RCC 7860 (cell line): Measurements from ENCODE around the gene TARP.

Source experiments
- DNase-seq: peaks from one replicate; pipeline ENCODE4 v3.0.0-alpha.2; 2015; ENCODE audit warnings: low spot score
- FAIRE-seq: peaks from 2 replicates; lab custom pipeline; 2012; peaks lifted over from hg19 to GRCh38; lab: Jason Lieb, UNC

TARP gene

DNA sequence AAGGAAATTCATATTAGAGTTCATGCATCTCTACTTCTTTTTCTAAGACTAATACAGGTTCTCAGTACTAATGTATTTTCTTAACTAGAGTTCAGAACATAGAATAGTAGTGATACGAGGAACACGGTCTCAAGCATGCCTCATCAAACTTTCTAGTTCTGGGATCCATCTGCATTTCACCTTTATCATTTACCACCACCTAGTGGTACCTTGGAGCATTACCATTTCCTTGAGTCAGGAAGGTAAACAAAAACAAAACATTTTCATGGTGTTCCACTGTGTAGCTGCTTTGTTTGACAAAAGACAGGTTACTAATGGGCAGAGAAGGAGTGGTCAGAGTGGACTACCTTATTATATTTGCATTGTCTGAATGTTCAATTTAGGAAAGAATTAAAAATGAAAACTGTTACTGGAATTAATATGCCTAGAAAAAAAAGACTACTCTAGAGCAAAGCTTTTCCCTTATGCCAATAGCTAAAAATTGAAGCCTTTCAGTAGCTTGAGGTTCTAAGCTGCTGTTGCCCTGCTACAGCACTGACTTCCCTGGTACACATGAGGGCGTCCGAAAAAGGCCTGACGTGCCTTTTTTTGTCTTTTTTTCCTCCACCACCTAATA lies 50.8 kb downstream of the TARP start:
- peak; percentile 31 for DNase-seq

DNA sequence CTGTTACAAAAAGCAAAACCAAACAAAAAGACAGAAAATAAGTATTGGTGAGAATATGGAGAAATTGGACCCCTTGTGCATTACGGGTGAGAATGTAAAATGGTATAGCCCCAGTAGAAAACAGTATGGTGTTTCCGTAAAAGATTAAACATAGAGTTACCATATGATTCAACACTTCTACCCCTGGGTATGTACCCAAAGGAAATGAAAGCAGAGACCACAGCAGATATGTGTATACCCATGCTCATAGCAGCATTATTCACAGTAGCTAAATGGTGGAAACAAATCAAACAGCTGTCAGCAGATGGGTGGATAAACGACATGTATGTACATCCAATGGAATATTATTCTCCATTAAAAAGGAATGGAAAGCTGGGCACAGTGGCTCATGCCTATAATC lies 53.0 kb downstream of the TARP start:
- DNase-seq (no peak), FAIRE-seq (no peak)

More for the DNA sequence above, 50.8 kb downstream of the TARP start:
- peak; percentile 83 for FAIRE-seq

DNA sequence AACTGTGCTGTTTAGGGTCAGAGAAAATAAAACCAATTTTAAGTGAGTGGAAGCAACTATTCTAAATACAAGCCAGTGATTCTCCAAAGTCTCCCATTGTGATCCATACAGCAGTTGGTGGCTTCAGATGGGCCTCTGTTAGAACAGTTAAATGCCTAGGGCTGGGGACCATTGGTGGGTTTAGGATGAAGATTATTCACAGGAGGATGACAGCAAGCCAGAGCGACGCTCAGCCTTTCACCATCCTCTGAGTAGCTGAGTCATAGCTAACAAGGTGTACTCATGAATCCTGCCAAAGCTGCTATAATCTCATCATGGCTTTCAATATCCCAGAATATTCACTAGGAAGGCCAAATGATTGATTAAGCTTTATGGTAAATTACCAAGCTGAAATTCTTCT lies 55.8 kb downstream of the TARP start:
- FAIRE-seq (no peak), DNase-seq (no peak)

DNA sequence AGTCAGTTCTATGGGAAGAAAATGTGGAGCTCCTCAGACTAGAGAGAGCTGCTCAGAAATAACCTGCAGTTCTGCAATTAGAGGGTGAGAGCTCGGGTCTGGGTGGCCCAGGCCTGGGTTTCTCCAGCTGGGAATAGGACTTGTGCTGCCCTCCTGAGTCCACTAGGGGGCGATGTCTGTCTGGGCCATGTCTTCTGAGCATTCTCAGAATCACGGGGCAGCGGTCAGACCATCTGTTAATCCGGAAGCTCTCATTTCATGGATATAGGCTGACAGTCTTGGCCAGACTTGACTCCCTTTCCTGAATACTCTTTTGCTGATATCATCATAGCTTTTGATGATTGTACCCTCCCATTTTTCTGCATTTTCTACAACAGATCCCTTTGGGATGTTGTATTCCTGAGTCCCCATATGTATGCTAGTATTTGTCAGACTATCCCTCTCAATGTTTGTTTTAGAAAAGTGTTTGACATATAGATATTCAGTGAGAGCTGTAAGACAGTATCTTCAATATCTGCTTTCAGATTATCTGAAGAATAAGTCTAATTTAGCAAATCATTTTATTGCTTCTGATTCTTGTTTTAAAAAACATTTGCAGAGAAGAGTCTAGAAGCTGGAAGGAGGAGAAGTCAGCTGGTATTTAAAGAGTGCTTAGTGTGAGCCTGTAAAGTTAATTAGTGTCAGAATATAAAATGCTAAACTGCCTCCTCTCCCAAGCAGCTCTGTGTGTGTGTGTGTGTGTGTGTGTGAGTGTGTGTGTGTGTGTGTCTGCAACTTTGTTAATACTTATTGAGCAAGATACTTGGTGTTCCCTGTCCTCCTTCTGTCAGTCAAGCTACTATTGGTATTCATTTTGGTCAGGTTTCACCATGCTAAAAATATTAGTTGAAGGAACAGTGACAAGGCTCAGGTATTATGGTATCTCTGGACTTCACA lies 57.4 kb downstream of the TARP start:
- DNase-seq (peak; percentile 61), FAIRE-seq (no peak)

DNA sequence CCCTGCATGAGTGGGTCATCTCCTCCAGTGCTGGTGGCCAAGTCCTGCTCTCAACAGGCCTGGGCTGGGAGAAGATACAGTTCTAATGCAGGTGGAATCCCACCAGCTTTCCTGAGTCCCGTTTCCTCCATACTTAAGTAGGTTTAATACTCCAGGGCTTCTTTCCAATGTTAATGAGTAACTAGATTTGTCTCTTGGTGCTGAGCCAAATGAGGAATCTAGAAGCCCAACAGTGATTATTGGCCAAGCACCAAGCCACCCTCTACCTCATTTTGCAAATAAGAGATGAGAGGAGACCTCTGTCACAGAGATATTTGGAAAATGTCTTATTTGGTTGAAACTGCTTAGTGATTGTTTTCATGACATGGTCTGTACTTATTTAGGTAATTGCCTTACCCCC lies 58.3 kb downstream of the TARP start:
- FAIRE-seq: peak; percentile 79
- DNase-seq: peak; percentile 48

DNA sequence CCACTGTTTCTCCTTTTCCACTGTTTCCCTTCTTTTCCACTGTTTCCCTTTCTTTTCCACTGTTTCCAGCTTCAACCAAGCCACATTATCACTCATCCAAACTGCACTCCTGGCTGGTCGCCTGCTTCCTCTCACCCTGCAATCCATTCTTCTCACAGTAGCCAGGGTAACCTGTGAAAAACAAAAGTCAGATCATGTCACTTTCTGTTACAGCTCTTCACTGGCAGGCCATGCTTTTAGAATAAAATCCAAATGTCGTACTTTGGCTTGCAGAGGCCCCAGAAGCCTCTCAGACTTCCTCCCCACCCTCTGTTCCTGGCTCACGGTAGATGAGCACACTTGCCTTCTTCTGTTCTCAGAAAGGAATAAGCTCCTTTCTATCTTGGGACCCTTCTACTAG lies 61.5 kb downstream of the TARP start:
- DNase-seq: no peak
- FAIRE-seq: no peak

DNA sequence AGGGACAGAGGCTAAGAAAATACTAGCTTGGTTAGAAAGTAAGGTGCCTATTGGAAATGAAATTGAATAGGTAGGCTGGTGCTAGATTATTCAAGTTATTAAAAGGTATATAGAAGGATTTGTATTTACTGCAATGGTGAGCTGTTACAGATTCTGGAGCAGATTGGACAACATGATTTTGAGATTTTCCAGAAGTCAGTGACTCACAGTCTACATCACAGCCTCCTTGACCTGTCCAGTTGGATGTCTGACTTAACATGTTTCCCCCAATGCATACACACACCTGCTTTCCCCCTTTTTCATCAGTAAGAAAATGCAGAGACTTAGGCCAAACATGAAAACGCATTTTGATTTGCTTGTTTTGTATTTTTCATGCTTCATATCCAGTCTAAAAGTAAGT lies 62.0 kb downstream of the TARP start:
- FAIRE-seq (no peak), DNase-seq (no peak)
